ENCODE data around the gene BCAT1.
"Not testable (repeated sequence)": the region's sequence is repeated elsewhere in the genome, so short reads cannot be mapped to it uniquely, and the experiment has no call there.

BCAT1 gene

DNA sequence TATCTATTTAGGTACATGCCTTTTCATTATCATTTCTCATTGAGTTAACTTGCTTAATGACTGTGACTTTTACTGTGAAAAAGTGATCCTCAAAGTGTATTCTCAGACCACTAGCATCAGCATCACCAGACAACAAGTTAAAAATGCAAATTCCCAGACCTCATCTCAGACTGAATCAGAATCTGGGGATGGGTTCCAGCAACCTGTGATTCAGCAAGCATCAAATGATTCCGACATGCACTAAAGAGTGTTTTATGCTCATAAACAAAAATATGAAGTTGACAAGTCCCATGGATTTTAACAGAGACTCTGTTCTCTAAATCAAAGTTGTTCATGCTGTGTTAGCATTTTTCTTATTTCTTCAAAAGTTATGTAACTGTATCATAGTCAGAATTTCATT lies 130.6 kb downstream of the BCAT1 start:
- DNase-seq: no peak

DNA sequence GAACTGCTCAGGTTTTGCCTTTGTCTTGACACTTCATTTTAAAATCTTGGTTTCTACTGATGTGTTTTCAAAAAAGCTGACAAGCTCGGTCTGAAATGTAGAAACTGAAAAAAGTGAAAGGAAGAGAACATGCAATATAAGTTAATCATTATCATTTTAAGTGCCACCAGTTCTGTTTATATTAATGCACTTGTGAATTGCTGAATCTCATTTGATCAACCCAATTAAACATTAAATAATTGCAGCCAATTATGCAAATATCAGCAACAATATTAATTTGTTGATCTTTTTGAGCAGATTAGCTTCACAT lies 133.8 kb downstream of the BCAT1 start:
- DNase-seq: no peak

DNA sequence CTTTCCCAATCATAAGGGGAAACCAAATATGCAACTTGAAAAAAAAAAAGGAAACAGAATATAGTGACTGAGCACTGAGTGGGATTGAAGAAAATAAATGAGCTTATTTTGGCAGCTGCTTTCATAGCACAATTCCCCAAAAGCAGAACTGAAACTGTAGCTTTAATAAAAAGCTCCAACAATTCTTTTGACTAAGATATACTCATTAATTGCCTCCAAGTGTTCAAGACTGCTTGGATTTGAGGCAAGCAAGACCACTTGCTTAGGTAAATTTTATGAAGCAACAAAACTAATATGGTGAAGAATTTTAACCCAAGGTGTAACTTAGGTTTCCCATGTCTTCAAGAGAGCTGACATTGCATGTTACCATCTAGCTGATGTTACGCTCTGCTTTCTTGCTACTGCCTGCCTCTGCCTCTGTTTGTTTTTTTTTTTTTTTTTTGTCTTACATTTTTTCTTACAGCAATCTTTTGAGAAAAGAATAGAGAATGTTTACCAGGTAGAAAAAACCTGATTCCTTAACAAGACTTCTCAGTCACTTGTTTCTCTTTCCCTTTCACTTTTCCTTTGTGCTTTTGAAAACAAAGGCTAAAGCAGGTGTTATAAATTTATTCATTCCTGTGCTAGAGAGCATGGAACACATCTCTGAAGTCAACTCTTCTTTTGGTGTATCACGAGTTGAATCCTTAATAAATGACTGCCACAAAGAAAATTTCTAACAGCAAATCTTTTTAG lies 134.4 kb downstream of the BCAT1 start:
- no peak for DNase-seq

DNA sequence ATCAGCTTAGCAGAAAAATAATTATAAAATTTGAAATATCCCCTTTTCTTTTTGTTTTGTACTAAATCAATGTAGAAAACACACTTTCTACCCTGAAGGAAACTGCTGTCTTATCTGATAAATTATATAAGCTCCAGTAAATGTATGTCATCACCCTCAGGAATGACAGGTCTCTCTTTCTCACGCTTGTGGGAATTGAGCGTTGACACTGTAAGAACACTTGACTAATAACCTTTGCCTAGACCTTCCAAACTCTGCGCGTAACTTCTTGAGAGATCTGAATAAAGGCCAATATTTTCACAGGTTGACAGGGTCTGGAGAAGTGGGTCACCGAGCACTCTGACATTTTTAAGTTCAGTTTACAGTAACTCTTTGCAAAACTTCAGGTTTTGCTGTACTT lies 138.5 kb downstream of the BCAT1 start:
- no peak for DNase-seq

DNA sequence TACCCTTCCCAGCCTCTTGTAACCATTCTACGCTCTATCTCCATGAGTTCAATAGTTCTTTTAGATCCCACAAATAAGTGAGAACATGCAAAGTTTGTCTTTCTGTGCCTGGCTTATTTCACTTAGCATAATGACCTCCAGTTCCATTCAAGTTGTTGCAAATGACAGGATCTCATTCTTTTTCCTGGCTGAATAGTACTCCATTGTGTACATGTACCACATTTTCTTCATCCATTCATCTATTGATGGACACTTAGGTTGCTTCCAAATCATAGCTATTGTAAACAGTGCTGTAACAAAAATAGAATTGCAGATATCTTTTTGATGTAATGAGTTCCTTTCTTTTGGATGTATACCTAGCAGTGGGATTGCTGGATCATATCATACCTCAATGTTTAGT lies 139.6 kb downstream of the BCAT1 start:
- DNase-seq: not testable (repeated sequence)

DNA sequence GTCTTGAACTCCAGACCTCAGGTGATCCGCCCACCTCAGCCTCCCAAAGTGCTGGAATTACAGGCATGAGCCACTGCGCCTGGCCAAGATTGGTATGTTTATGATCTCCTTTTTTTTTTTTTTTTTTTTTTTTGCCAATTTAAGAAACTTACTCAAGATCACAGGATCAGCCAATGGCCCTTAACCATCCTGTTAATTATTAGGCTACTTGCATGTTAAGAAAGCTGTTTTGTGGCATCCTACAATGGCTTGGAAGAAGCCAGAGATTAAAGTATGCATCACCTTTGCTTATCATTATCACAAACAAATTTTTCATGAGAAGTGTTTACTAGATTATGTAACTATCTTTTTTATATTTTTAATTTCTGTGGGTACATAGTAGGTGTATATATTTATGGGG lies 140.2 kb downstream of the BCAT1 start:
- DNase-seq: no peak

DNA sequence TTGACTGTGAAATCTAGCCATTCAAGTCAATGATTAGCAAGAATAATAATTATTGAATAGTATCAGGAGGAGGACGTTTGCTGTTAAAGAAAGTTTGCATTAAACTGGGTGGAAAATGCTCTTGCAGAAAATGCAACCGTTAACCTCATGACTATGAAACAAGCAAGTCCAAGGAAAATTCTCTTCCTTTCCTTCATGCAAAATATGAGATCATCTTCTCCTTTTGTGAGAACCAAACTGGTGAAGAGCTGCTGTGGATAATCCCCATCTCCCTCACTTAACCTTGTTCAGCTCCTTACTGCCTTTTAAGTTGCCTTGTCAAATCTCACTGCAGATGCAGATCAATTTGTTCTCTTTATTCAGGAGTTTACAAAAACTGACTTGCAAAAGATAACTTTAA lies 142.5 kb downstream of the BCAT1 start:
- DNase-seq: no peak

DNA sequence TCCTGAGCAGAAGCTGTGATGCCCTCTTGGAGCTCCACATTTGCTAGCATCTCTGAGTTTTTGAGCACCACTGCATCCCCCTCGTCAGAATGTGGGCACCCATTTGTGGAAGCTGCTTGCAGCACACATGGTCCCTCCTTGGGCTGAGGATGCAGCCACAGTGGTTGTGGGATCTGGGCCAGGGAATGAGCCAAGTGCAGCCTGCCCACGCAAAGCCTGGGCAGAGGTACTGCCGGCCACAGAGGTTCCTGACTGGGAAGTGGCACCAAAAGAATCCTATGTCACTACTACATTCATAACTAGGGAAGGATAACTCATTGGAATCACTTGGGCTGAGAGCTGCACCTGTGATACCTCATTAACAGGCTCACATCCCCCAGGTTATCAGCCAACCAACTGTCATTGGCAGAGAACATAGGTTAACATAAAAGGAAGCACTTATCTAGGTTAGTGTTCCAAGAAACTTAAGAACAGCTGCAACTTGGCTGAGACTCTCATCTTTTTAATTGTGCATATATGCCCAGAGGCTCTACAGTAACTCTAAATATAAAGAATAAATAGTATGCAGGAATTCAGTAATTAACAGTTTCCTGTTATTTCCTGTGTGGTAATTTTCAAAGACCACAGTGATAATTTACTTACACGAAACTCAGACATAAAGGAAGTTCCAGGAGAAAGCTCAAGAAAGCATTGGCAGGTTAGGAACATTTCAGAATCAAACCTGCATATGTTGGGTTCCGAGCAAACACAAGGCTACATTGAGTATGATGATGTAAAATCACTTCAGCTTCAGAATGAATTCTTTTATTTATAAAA lies 145.3 kb downstream of the BCAT1 start:
- no peak for DNase-seq

DNA sequence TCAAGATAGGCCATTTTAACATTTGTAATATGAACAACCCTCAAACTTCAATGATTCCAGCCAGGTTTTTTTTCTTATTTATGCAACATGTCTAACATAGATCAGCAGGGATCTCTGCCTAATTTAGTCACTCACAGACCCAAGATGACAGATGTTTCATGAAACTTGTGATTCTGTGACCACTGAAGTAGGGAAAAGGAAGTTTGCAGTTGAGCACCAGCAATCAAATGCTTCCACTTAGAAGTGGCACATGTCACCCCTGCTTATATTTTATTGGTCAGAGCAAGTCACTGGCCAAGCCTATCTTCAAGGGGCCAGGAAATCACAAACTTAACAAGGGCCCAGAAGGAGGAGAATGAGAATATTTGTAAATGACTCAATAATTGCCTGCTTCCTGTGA lies 150.6 kb downstream of the BCAT1 start:
- DNase-seq: peak in 1 of 58 donors; percentile 5

DNA sequence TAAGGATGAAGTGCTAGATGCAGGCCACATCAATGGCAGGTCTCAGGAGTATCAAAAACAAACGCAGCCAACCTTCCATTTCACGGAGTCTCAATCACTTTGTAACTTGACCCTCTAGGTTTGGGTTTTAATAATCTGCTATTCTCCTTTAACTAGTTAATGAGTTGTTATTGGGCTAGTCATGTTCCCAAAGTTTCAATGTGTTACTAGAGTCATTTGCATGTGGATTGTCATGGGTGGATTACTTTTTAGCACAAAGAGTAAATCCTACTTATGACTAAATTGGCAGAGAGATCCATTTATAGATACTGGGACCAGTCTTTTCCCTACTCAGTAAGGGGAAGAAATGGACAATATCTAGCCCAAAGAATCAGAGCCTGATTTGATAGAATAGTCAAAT lies 151.0 kb downstream of the BCAT1 start:
- no peak for DNase-seq

DNA sequence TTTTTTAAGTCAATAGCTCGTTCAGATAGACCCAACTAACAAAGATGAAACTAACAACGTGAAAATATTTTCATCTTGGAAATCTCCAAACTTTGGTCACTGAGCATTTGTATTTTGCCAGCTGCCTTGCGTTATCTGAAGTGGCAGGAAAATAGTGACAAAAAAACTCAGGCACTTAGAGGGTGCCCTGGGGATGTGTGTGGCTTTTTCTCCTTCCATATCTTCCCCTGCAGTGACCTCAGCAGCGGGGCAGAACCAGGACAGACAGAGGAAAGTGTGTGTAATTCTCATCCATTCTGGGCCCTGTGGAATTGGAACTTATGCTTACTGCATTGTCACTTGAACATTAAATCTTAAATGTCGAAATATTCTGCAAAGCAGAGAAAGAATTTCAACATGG lies 152.0 kb downstream of the BCAT1 start:
- no peak for DNase-seq

DNA sequence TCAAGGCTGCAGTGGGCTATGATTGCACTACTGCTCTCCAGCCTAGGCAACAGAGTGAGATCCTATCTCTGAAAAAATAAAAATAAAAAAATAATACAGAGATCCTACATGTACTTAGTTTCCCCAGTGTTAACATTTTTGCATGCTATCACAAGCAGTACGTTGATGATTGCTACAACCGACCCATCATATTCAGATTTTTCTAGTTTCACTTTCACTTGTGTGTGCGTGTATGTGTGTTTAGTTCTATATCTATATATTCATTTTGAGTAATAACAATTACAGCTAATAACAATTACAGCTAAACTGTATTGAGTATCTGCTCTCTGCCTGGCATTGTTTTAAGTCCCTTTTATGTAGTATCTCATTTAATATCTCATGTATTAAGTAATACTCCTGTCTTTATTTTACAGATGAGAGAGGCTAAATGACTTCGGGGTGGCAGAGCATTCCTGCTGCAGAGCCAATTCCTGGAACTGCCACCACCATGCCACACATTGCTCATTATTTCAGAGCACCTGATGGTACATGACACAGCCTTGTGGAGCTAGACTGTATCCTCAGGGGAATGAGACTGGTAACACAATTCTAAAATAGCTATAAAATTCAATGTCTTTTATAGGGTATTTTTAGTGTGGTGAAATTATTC lies 153.1 kb downstream of the BCAT1 start:
- DNase-seq: no peak

DNA sequence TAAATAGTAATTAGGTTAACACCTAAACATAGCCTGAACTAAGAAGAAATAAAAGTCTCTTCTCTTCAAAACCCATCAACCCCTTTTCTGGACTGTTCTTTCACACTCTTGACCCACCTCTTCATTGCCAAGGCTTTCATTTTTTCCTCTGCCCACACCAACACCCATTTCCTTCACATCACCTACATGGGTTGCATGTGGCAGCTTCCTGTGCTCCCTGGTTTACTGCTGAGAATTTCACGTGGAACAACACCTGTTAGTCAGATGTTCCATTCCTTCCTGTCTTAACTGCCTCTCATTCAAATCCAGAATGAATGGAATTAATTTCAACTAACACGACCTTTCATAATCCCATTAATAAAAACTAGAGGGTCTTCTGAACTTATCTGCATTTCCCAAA lies 157.3 kb downstream of the BCAT1 start:
- DNase-seq: no peak

DNA sequence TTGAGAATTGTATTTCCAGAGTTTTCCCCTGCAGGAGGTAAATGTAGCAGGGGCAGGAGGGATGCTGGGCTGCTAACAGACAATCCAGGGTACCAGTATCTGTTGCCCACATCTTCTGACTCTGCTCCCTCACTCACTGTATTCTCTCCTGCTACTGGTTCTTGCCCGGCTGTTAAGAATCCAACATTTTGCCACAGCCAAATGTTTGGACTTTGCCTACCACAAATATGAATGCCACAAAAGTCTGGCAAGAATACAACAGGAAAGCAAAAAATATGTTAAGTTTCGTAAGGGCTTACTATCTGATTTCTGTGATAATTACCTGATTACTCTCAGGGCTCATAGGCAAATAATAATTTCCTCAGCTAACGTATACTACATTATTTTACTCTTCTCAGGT lies 160.0 kb downstream of the BCAT1 start:
- no peak for DNase-seq

DNA sequence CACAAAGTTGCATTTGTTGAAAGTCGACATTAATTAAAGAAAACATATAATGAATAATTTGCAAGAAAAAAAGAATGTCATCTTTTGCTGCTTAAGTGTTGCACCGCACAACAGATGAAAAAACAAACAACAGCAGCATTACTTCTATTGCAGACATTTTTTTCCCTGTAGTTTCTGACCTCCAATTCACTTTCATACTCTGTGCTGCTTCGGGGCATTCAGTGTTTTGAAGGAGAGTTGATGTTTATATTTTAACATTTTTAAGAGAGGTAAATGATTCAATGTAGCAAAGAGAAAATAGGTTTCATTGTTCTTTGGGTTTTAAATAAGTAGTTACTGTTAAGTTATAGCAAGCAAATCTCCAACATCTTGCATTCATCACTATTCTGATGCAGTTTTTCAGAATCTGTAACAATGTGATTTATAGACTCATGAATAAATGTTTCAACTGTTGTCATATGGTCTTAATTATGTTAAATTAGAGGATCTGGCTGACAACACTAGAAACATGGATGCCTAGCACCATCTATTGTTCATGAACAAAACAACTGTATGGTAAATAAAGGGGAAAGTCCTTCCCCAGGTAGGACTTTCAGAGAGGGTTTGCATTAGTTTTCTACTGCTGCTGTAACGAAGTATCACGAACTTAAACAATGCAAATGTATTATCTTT lies 168.1 kb downstream of the BCAT1 start:
- DNase-seq: no peak

DNA sequence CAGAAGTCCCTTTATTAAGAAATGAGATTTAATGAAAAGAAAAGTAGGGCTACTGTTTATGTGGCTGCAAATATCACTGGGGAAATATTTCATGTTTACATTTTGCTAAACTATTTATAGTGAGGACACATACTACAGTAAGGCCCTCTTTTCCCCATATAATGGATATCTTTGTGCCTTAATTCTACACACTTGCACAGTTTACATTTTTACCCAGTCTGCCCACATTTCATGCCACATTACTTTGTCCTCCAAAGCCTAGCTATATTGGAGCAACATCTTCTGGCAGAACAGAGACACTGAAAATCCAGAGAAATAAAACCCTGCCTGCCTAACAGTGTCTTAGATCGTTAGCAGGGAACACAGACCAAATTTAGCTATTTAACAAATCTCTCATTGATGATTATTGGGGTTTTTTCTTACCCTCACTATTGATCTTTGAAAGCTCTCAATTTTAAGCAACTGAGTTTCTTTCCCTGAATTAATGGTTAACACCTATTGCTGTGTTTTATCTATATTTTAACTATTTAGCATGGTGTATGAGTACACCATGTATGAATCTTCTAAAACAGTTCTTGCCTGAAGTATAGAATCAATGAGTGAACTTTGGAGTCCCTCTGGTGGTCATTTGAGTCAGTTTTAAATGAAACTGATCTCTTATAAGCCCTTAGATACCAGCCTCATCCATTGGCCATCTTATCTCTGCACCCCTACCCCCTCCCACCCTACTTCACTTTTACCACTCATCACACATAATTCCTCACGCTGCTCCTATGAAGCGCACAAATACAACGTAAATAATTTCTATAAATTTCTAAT lies 170.2 kb downstream of the BCAT1 start:
- peak in 2 of 58 donors; percentile 20 to 26 for DNase-seq

DNA sequence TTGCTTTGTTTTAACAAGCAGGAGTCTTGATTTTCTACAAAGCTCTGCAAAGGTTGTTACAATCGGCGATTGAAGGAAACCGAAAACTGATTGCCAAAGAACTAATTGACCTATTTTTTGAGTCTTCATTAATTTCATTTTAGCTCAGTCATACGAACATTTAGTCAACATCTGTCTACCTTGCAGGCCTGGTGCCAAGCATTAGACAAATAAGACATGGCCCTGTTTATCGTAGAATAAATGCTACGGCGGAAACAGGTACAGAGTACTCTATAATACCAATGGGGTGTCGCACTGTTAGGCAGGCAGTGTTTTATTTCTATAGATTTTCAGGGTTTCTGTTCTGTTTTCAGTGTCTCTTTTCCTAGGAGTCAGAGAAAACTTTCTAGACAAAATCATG lies 171.5 kb downstream of the BCAT1 start:
- DNase-seq: no peak

DNA sequence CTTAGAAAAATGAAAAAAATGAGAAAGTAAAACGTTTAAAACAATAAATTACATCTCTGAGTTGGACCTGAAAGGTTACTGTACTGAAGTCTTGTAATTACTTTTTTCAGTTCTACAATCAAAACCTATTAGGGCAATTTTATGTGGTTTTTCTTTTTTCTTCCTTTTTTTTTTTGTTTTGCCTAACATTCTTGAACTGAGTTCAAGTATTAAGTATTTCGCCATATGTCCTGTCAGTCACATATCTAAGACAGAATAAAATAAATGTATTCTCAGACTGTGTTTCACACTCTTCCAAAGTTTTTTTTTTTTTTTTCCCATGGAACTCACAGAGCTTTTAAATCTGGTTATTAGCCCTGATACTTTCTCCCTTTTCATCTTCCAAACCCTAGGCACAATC lies 172.0 kb downstream of the BCAT1 start:
- DNase-seq: no peak

DNA sequence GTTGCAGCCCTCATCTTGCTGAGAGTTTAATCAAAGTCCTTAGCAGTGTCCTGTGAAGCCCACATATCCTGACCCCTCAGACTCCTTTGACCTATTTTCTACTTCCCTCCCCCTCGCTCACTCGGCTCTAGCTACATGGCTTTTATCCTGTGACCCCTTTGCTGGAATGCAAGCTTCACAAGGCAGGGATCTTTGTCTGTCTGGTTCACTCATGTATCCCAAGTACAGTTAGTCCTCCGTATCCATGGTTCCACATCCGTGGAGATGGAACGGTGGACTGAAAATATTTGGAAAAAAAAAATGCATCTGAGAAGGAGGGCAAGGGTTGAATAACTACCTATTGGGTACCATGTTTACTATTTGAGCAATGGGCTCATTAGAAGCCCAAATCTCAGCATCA lies 173.8 kb downstream of the BCAT1 start:
- no peak for DNase-seq

DNA sequence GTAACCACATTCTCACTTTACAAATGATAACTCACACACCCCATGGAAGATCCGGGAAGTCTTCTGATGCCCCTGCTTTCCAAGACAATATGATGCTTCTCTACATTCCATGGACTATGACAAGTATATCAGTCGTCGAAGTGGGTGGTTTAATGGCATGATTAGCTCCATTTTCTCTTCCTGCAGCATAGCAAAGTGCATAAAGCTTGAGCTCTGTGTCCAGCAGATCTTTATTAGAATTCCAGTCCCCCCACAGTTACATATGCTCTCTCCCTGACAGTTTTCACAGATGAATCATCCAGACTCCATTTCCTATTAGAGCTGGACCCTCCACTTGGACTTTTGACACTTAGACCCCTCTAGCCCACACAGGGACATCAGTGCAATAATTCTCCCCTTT lies 174.9 kb downstream of the BCAT1 start:
- no peak for DNase-seq

DNA sequence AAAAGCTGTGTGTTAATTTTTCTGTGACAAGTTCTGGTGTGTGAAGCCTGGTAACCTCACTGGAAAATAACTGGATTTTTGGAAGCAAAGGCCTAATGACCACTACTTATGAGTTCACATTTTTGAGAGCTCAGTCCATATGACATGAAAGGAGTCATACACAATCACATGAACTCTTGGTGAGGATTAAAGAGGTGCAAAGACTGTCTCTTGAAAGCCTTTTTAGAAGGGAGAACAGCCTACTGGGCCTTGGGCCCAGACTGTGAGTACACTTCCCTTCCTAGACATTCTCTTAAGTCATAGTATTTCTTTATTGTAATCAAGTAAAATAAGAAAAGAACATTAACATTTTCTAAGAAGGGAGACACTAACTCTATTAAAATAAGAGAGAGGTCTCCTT lies 176.1 kb downstream of the BCAT1 start:
- DNase-seq: no peak
